Endometrium (tissue), 2 donors: ENCODE measurements around the gene BCL11A.

ENCODE experiments used
- FAIRE-seq: peaks from 2 replicates; lab custom pipeline; 2012; peaks lifted over from hg19 to GRCh38; lab: Jason Lieb, UNC
- donor health status: control.
- donor health status: control.

The BCL11A gene

GRCh38 chr2:60406192-60406591, 147.3 kb downstream of the BCL11A start:
- FAIRE-seq = peak; percentile 4

- FAIRE-seq = no peak
These were observed 148.1 kb downstream of the BCL11A start for GRCh38 chr2:60405271-60405919.
